GM12878 (cell line): Measurements from ENCODE around the gene GNL3L. TPM values are rescaled to one million over a fixed set of nuclear protein-coding genes. Genes with fewer than 3 reads are reported as not detected.

ENCODE experiments used
- ATAC-seq: fragments of 200-7000 bp; cut with Tn5 transposase; 3 replicates; pipeline ENCODE4 v1.9.1; 2020; ENCODE audit warnings: mild to moderate bottlenecking, moderate library complexity
- BruUV-seq: library from RNA; stranded (reverse); fragments of 400-500 nt; replicated peaks from 2 replicates; lab custom pipeline; 2021; lab: Mats Ljungman, UMichigan
- CTCF ChIA-PET: fragments of 300-600 bp; sonication (Branson Sonifier 250); formaldehyde crosslinking; extraction: SDS; loops from one replicate; lab custom pipeline; 2021; ENCODE audit warnings: inconsistent platforms; lab: Yijun Ruan, JAX
- POLR2A ChIA-PET: fragments of 350-600 bp; formaldehyde crosslinking; extraction: SDS; loops from one replicate; lab custom pipeline; 2021; ENCODE audit warnings: inconsistent platforms; lab: Charles Lee
- RAD21 ChIA-PET: fragments of 300-600 bp; sonication (Branson Sonifier 250); formaldehyde crosslinking; loops from one replicate; lab custom pipeline; 2023; ENCODE audit warnings: antibody characterized with exemption; ENCODE audit not compliant: unreplicated experiment; lab: Charles Lee
- SMC1A ChIA-PET: fragments of 300-600 bp; sonication (Branson Sonifier 250); formaldehyde crosslinking; loops from one replicate; lab custom pipeline; 2023; ENCODE audit not compliant: unreplicated experiment, uncharacterized antibody; lab: Charles Lee
- DNase-seq: peaks from one replicate; pipeline ENCODE4 v3.0.0-alpha.2; 2011; ENCODE audit warnings: low read depth, low spot score
- FAIRE-seq: peaks from 3 replicates; lab custom pipeline; 2011; peaks lifted over from hg19 to GRCh38; lab: Jason Lieb, UNC
- H2AFZ ChIP-seq: 2 replicates; pipeline ENCODE4 v1.6.0; 2011; ENCODE audit warnings: low read depth, low read length, control low read depth; ENCODE audit not compliant: control insufficient read depth
- H3K27ac ChIP-seq: 2 replicates; pipeline ENCODE4 v1.5.1; 2011; ENCODE audit warnings: control low read depth; ENCODE audit not compliant: control insufficient read depth, insufficient read depth
- H3K27me3 ChIP-seq, 2 experiments: replicated peaks in 1 of 2; 2 replicates each; pipeline versions ENCODE4 v1.6.0 to v1.6.1; 2011; ENCODE audit warnings: low read length in 1 of 2; ENCODE audit not compliant: control insufficient read depth in 2 of 2, insufficient read depth in 2 of 2
- H3K36me3 ChIP-seq, 2 experiments: 2 replicates each; pipeline ENCODE4 v1.5.1; 2011; ENCODE audit warnings: low read length in 1 of 2; ENCODE audit not compliant: control insufficient read depth in 2 of 2, insufficient read depth in 2 of 2
- H3K4me1 ChIP-seq: 2 replicates; pipeline ENCODE4 v1.6.1; 2011; ENCODE audit warnings: mild to moderate bottlenecking, low read length, moderate library complexity, mixed read lengths; ENCODE audit not compliant: control insufficient read depth, insufficient read depth
- H3K4me2 ChIP-seq: 2 replicates; pipeline ENCODE4 v1.6.0; 2011; ENCODE audit warnings: control low read depth; ENCODE audit not compliant: control insufficient read depth, insufficient read depth
- H3K4me3 ChIP-seq: fragments of 200-600 bp; sonication (generic); 2 replicates; pipeline ENCODE4 v1.5.1; 2016
- H3K79me2 ChIP-seq: 2 replicates; pipeline ENCODE4 v1.6.0; 2011; ENCODE audit warnings: low read length; ENCODE audit not compliant: control insufficient read depth, insufficient read depth
- H3K9ac ChIP-seq: 2 replicates; pipeline ENCODE4 v1.8.0; 2011; ENCODE audit warnings: low read length, control low read depth, mixed read lengths; ENCODE audit not compliant: control insufficient read depth, insufficient read depth
- H3K9me3 ChIP-seq: replicated peaks from 3 replicates; pipeline ENCODE4 v1.5.1; 2011; ENCODE audit warnings: mild to moderate bottlenecking, low read length; ENCODE audit not compliant: control insufficient read depth, insufficient read depth
- H4K20me1 ChIP-seq: 2 replicates; pipeline ENCODE4 v1.6.0; 2011; ENCODE audit not compliant: control insufficient read depth, insufficient read depth
- MEF2B ChIP-seq: fragments of 450-650 bp; IDR thresholded peaks from 2 replicates; pipeline ENCODE4 v1.6.1; 2018; ENCODE audit warnings: mild to moderate bottlenecking, moderate library complexity; ENCODE audit not compliant: partially characterized antibody, poor library complexity, severe bottlenecking
- MYB ChIP-seq: fragments of 150-350 bp; IDR thresholded peaks from 2 replicates; pipeline ENCODE4 v1.6.1; 2014; ENCODE audit warnings: mild to moderate bottlenecking, low read depth, low read length, borderline replicate concordance
- SRF ChIP-seq, 2 experiments: IDR thresholded peaks; 2 replicates each; pipeline ENCODE4 v1.6.1; 2011; ENCODE audit warnings: low read depth in 2 of 2, low read length in 2 of 2, mild to moderate bottlenecking in 1 of 2, moderate library complexity in 1 of 2
- YY1 ChIP-seq: IDR thresholded peaks from 2 replicates; pipeline ENCODE4 v1.6.1; 2011; ENCODE audit warnings: low read depth, mild to moderate bottlenecking, low read length
- WGBS: methylation state at CpG from one replicate; pipeline ENCODE4 v1.1.6; 2016; ENCODE audit warnings: low lambda C conversion rate; ENCODE audit not compliant: insufficient replicate concordance, insufficient coverage; ENCODE audit errors: missing lambda C conversion rate; 5-methylcytosine and 5-hydroxymethylcytosine counted together
- in situ Hi-C: fragments of 300-500 bp; cut with MboI; formaldehyde crosslinking; loops from 9 replicates; pipeline ENCODE4 v1.14.3; 2018; ENCODE audit warnings: mixed read lengths
- intact Hi-C: fragments of 100-400 bp; cut with micrococcal nuclease; formaldehyde crosslinking; loops from one replicate; pipeline ENCODE4 v1.14.2; 2022; ENCODE audit not compliant: unreplicated experiment
- polyA plus RNA-seq, 11 experiments: library from polyadenylated mRNA; depleted of rRNA in 4 of 11; unstranded in 6 of 11; stranded (reverse) in 5 of 11; fragments of >200 nt; fragmentation: Nextera tagmentation in 4 of 11; fragmentation: Illumina TruSeq in 1 of 11; extraction: Ambion mirVana in 4 of 11; extraction: Trizol in 1 of 11; gene quantifications; 1 replicate in 1 of 11; 2 replicates in 10 of 11; pipeline versions ENCODE4 v1.2.1 to v1.2.3, GENCODE V29; 2011 to 2016; ENCODE audit warnings: inconsistent platforms in 2 of 11, missing spikeins in 2 of 11, low read depth in 1 of 11
- total RNA-seq, 4 experiments: library from RNA; depleted of rRNA in 3 of 4; stranded (reverse); fragments of >200 nt in 3 of 4; fragmentation: Illumina TruSeq in 1 of 4; extraction: Trizol in 1 of 4; gene quantifications; 2 replicates each; pipeline versions ENCODE4 v1.2.1 to v1.2.3, GENCODE V29; 2013 to 2021
- TF ChIP-seq, protein P1 (sequence below): fragments of 450-650 bp; IDR thresholded peaks from 2 replicates; pipeline ENCODE4 v1.6.1; 2016; ENCODE audit warnings: mild to moderate bottlenecking
- TF ChIP-seq, protein P2 (sequence below): fragments of 450-650 bp; IDR thresholded peaks from 2 replicates; pipeline ENCODE4 v1.6.1; 2017; ENCODE audit warnings: mild to moderate bottlenecking, moderate library complexity
- TF ChIP-seq, protein P3 (sequence below): fragments of 450-650 bp; IDR thresholded peaks from 2 replicates; pipeline ENCODE4 v1.6.1; 2014; ENCODE audit warnings: mild to moderate bottlenecking
- TF ChIP-seq, protein P4 (sequence below): IDR thresholded peaks from 2 replicates; pipeline ENCODE4 v1.6.1; 2012; ENCODE audit warnings: low read depth, low read length, improper control_type of control experiment

GNL3L gene
- total and polyA plus RNA-seq, 10 of the 15 experiments (the other 5 are each of a cell fraction or from before 2014, with no cell fraction given): 5.8 to 57.9 (median 29.1) TPM

DNA sequence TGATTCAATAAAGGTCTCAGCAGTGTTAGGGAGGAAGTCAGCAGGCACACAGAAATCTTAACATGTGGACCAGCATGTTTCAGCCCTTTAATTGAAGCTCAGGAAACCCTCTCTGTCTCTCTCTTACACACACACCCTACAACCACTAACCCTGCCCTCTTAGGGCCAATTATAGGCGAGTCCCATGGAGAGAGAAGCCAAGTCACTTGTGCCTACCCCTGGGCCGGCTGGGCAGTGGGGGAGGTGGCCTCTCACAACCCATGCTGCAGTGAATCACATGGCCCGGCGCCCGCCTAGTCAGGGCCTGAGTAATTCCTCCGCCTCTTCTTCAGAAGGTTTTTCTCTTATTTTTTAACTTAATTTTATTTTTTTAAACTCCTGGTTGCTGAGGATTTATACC lies 37.7 kb upstream of the GNL3L start:
- ATAC-seq (no peak), DNase-seq (no peak)
- Histone ChIP-seq H3K27me3 (peaks cover 0 to 3% of the 10 kb centered on the region in 2 experiments; a peak in 1 of 4 replicates), H3K27ac (no peak overlapping the region), H3K9ac (no peak overlapping the region)
- BruUV-seq: no TSS peak
- POLR2A ChIA-PET: no interaction called here
- in situ Hi-C loops: no loop called here
- TF ChIP-seq MYB (no peak), YY1 (no peak), SRF (IDR thresholded peaks at IDR 0.05; ENCODE audit: low read depth in 2 of 2, low read length in 2 of 2) (no peak), MEF2B (no peak)
- TF ChIP-seq, protein P1, sequence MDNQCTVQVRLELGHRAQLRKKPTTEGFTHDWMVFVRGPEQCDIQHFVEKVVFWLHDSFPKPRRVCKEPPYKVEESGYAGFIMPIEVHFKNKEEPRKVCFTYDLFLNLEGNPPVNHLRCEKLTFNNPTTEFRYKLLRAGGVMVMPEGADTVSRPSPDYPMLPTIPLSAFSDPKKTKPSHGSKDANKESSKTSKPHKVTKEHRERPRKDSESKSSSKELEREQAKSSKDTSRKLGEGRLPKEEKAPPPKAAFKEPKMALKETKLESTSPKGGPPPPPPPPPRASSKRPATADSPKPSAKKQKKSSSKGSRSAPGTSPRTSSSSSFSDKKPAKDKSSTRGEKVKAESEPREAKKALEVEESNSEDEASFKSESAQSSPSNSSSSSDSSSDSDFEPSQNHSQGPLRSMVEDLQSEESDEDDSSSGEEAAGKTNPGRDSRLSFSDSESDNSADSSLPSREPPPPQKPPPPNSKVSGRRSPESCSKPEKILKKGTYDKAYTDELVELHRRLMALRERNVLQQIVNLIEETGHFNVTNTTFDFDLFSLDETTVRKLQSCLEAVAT: no peak
- TF ChIP-seq, protein P2, sequence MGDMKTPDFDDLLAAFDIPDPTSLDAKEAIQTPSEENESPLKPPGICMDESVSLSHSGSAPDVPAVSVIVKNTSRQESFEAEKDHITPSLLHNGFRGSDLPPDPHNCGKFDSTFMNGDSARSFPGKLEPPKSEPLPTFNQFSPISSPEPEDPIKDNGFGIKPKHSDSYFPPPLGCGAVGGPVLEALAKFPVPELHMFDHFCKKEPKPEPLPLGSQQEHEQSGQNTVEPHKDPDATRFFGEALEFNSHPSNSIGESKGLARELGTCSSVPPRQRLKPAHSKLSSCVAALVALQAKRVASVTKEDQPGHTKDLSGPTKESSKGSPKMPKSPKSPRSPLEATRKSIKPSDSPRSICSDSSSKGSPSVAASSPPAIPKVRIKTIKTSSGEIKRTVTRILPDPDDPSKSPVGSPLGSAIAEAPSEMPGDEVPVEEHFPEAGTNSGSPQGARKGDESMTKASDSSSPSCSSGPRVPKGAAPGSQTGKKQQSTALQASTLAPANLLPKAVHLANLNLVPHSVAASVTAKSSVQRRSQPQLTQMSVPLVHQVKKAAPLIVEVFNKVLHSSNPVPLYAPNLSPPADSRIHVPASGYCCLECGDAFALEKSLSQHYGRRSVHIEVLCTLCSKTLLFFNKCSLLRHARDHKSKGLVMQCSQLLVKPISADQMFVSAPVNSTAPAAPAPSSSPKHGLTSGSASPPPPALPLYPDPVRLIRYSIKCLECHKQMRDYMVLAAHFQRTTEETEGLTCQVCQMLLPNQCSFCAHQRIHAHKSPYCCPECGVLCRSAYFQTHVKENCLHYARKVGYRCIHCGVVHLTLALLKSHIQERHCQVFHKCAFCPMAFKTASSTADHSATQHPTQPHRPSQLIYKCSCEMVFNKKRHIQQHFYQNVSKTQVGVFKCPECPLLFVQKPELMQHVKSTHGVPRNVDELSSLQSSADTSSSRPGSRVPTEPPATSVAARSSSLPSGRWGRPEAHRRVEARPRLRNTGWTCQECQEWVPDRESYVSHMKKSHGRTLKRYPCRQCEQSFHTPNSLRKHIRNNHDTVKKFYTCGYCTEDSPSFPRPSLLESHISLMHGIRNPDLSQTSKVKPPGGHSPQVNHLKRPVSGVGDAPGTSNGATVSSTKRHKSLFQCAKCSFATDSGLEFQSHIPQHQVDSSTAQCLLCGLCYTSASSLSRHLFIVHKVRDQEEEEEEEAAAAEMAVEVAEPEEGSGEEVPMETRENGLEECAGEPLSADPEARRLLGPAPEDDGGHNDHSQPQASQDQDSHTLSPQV: no peak
- TF ChIP-seq, protein P3, sequence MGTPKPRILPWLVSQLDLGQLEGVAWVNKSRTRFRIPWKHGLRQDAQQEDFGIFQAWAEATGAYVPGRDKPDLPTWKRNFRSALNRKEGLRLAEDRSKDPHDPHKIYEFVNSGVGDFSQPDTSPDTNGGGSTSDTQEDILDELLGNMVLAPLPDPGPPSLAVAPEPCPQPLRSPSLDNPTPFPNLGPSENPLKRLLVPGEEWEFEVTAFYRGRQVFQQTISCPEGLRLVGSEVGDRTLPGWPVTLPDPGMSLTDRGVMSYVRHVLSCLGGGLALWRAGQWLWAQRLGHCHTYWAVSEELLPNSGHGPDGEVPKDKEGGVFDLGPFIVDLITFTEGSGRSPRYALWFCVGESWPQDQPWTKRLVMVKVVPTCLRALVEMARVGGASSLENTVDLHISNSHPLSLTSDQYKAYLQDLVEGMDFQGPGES: no peak
- TF ChIP-seq, protein P4, sequence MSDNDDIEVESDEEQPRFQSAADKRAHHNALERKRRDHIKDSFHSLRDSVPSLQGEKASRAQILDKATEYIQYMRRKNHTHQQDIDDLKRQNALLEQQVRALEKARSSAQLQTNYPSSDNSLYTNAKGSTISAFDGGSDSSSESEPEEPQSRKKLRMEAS: no peak
- TF ChIP-seq, all 136 proteins: peak for 0
- FAIRE-seq: no peak
- Histone ChIP-seq H3K36me3 (no peaks in the 10 kb centered on the region), H3K9me3 (no peaks in the 10 kb centered on the region), H3K4me3 (no peak overlapping the region), H4K20me1 (no peaks in the 10 kb centered on the region), H2AFZ (no peak overlapping the region), H3K79me2 (no peaks in the 10 kb centered on the region), H3K4me2 (no peak overlapping the region), H3K4me1 (no peaks in the 10 kb centered on the region)
- ChIA-PET SMC1A (no interaction called here), CTCF (no interaction called here), RAD21 (no interaction called here)
- intact Hi-C loops: no loop called here
- WGBS: 46% methylated on average over 6 of the region's 6 CpGs
